BJ (cell line): ENCODE measurements around the gene INHBE. TPM values are rescaled to one million over a fixed set of nuclear protein-coding genes. Genes with fewer than 3 reads are reported as not detected.

Experiments
- CTCF ChIA-PET: fragments of 350-600 bp; formaldehyde crosslinking; extraction: SDS; loops from one replicate; lab custom pipeline; 2021; ENCODE audit warnings: antibody characterized with exemption, inconsistent platforms; lab: Yijun Ruan, JAX
- POLR2A ChIA-PET: fragments of 300-600 bp; sonication (Branson Sonifier 250); formaldehyde crosslinking; extraction: SDS; loops from one replicate; lab custom pipeline; 2021; ENCODE audit warnings: antibody characterized with exemption; lab: Charles Lee
- DNase-seq: peaks from one replicate; pipeline ENCODE4 v3.0.0-alpha.2; 2011; ENCODE audit warnings: low read depth
- H3K27me3 ChIP-seq: 2 replicates; pipeline ENCODE4 v1.6.0; 2011; ENCODE audit warnings: low read length; ENCODE audit not compliant: control insufficient read depth, insufficient read depth
- H3K36me3 ChIP-seq: 2 replicates; pipeline ENCODE4 v1.5.1; 2011; ENCODE audit warnings: low read length; ENCODE audit not compliant: control insufficient read depth, insufficient read depth
- H3K4me3 ChIP-seq: 2 replicates; pipeline ENCODE4 v1.5.1; 2011; ENCODE audit warnings: low read depth, mild to moderate bottlenecking, control low read depth, low read length
- polyA plus RNA-seq: library from polyadenylated mRNA; depleted of rRNA; stranded (reverse); fragments of >200 nt; gene quantifications from 2 replicates; pipeline ENCODE4 v1.2.3, GENCODE V29; 2011
- TF ChIP-seq, protein P1 (sequence below): IDR thresholded peaks from 2 replicates; pipeline ENCODE4 v1.5.1; 2011; ENCODE audit warnings: low read depth, mild to moderate bottlenecking, control low read depth, inconsistent platforms, low read length, moderate library complexity; ENCODE audit not compliant: insufficient read depth

INHBE gene
- polyA plus RNA-seq, 1 experiment = 23.9 TPM

DNA sequence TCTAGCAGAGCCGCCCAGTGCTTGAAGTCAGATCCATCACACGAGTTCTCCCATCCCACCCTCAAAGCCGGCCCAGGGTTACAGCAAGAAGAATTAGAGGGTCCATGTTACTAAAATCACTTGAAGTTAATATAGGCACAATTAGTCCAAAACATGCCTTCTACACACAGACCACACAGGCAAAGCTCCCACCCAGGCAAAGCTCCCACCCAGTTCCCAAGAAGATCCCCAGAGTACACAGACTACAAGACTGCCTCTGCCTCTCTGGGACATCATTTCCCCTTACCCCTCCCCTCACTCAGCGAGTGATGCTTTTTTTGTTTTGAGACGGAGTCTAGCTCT is 7.8 kb downstream of the INHBE start:
- POLR2A ChIA-PET = interaction anchor here (0.5 to 0.6 kb wide), 2 partner anchors 121 to 197 kb away, joined by 3 to 6 read pairs; no protein-coding TSS in a partner anchor
- DNase-seq = no peak
- H3K4me3 ChIP-seq = no peak overlapping the region
- H3K36me3 ChIP-seq = no peaks in the 10 kb centered on the region; the same call in 1 of the 2 replicates
- TF ChIP-seq, protein P1, sequence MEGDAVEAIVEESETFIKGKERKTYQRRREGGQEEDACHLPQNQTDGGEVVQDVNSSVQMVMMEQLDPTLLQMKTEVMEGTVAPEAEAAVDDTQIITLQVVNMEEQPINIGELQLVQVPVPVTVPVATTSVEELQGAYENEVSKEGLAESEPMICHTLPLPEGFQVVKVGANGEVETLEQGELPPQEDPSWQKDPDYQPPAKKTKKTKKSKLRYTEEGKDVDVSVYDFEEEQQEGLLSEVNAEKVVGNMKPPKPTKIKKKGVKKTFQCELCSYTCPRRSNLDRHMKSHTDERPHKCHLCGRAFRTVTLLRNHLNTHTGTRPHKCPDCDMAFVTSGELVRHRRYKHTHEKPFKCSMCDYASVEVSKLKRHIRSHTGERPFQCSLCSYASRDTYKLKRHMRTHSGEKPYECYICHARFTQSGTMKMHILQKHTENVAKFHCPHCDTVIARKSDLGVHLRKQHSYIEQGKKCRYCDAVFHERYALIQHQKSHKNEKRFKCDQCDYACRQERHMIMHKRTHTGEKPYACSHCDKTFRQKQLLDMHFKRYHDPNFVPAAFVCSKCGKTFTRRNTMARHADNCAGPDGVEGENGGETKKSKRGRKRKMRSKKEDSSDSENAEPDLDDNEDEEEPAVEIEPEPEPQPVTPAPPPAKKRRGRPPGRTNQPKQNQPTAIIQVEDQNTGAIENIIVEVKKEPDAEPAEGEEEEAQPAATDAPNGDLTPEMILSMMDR = no peak
- CTCF ChIA-PET = interaction anchor here (0.7 to 16.7 kb wide), 14 partner anchors 8 to 249 kb away, joined by 3 to 411 read pairs (median 5); partner anchors contain the start of genes ARHGAP9, INHBE and MBD6
- H3K27me3 ChIP-seq = no peaks in the 10 kb centered on the region

DNA sequence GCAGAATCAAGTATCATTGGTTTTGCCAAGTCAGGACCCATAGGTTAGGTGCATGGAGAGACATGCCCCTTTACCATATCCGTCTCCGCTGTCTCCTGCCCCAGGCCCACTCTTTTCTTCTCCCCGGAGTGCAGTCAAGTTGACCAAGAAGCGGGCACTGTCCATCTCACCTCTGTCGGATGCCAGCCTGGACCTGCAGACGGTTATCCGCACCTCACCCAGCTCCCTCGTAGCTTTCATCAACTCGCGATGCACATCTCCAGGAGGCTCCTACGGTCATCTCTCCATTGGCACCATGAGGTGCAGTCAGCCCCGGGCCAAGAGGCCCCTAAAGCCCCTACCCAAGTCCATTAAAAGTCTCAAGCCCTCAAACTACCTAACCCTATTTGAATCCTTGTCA is 9.5 kb downstream of the INHBE start:
- no peak overlapping the region for H3K4me3 ChIP-seq
- ChIA-PET POLR2A (no interaction called here), CTCF (interaction anchor here (1.2 to 16.7 kb wide), 6 partner anchors 12 to 225 kb away, joined by 3 to 411 read pairs (median 16); partner anchors contain the start of gene ARHGAP9)
- H3K36me3 ChIP-seq = no peaks in the 10 kb centered on the region; the same call in 1 of the 2 replicates
- DNase-seq = no peak
- TF ChIP-seq, protein P1 = no peak
- no peaks in the 10 kb centered on the region; the same call in 1 of the 2 replicates for H3K27me3 ChIP-seq

DNA sequence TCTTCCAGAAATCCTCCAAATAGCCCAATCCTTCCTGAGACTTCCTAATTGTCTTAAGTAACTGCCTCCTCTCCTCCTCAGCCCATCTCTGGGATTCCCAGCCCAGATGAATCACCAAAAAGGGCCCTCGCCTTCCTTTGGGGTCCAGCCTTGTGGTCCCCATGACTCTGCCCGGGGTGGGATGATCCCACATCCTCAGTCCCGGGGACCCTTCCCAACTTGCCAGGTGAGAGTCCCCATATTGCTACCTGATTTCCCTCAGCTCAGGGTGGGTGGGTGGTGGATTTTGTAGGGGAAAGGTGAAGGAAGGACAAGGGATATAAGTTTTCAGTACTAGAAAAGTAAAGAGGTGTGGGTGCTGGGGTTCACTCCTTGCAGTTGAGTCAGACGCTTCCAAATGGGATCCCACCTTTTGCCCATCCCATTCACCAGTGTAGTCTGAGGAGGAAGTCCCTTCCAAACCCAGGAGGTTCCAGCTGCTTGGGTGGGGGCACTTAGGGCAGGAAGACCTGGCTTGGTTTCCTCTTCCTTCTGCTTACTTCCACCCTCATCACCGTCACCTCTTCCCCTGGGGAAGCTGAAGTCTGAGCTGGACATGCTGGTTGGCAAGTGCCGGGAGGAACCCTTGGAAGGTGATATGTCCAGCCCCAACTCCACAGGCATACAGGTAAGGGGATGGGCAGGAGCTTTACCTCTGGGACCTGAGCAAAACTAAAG is 10.1 kb downstream of the INHBE start:
- TF ChIP-seq, protein P1 = no peak
- DNase-seq = no peak
- no peak overlapping the region for H3K4me3 ChIP-seq
- no peaks in the 10 kb centered on the region; the same call in 1 of the 2 replicates for H3K36me3 ChIP-seq
- CTCF ChIA-PET = interaction anchor here (0.7 to 4.4 kb wide), 9 partner anchors 9 to 226 kb away, joined by 3 to 21 read pairs (median 4); partner anchors contain the start of genes ARHGAP9 and INHBE
- H3K27me3 ChIP-seq = no peaks in the 10 kb centered on the region; the same call in 1 of the 2 replicates
- POLR2A ChIA-PET = interaction anchor here (0.5 kb wide), 1 partner anchor 32 kb away, joined by 6 read pairs; no protein-coding TSS in a partner anchor

DNA sequence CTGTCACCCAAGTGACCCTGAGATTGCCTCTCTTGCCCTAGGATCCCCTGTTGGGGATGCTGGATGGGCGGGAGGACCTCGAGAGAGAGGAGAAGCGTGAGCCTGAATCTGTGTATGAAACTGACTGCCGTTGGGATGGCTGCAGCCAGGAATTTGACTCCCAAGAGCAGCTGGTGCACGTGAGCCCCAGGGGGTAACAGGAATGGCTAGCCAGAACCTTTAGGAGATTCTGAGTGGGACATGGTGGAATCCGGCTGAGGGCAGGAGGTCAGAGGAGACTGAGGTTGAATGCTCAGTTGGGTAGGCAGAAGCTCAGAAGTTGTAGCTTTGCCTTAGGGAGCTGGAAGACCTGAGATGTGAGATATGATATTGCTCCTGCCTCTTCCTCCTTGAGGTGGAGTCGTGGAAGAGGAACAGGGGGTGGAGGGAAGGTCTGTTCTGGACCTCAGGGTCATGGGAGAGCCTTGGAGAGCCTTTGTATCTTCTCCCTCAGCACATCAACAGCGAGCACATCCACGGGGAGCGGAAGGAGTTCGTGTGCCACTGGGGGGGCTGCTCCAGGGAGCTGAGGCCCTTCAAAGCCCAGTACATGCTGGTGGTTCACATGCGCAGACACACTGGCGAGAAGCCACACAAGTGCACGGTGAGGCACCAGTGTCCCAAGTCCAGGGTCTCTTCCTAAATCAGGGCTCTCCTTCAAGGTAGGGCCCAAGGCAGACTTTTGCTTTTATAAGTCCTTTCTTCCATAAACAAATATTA is 10.8 kb downstream of the INHBE start:
- TF ChIP-seq, protein P1 = no peak
- DNase-seq = no peak
- ChIA-PET POLR2A (interaction anchor here (0.5 to 0.6 kb wide), 2 partner anchors 31 to 52 kb away, joined by 3 to 6 read pairs; no protein-coding TSS in a partner anchor), CTCF (interaction anchor here (0.7 to 4.4 kb wide), 9 partner anchors 8 to 227 kb away, joined by 3 to 21 read pairs (median 4); partner anchors contain the start of genes ARHGAP9 and INHBE)
- H3K4me3 ChIP-seq = no peak overlapping the region
- no peaks in the 10 kb centered on the region; the same call in 1 of the 2 replicates for H3K36me3 ChIP-seq
- H3K27me3 ChIP-seq = no peaks in the 10 kb centered on the region; the same call in 1 of the 2 replicates
